Esophagus squamous epithelium (tissue), 5 donors: ENCODE data around the gene MPPE1. TPM values are rescaled to one million over a fixed set of nuclear protein-coding genes. Genes with fewer than 3 reads are reported as not detected.

ENCODE experiments used
- DNase-seq: peaks from one replicate; lab custom pipeline; 2025; lab: John Stamatoyannopoulos, UW
- H3K27ac ChIP-seq, 4 donors: fragments of 200-600 bp; sonication (generic); one replicate each; pipeline ENCODE4 v1.5.1; 2016 to 2019; ENCODE audit warnings: mild to moderate bottlenecking in 1 of 4
- H3K27me3 ChIP-seq, 4 donors: fragments of 200-600 bp; sonication (generic); 1 replicate in 3 of 4; 2 replicates in 1 of 4; pipeline versions ENCODE4 v1.5.1 to v1.6.0; 2017 to 2021; ENCODE audit warnings: antibody characterized with exemption in 1 of 4
- H3K36me3 ChIP-seq, 3 donors: fragments of 200-600 bp; sonication (generic); one replicate each; pipeline ENCODE4 v1.5.1; 2016 to 2019
- H3K4me1 ChIP-seq, 3 donors: fragments of 200-600 bp; sonication (generic); one replicate each; pipeline ENCODE4 v1.5.1; 2017 to 2019
- H3K4me3 ChIP-seq, 4 donors: fragments of 200-600 bp; sonication (generic); 1 replicate in 3 of 4; 2 replicates in 1 of 4; pipeline ENCODE4 v1.5.1; 2016 to 2019; ENCODE audit warnings: mild to moderate bottlenecking in 2 of 4, moderate library complexity in 1 of 4
- H3K9me3 ChIP-seq, 3 donors: fragments of 200-600 bp; sonication (generic); one replicate each; pipeline ENCODE4 v1.5.1; 2016 to 2019
- CTCF ChIP-seq, 6 experiments: fragments of 450-650 bp in 4 of 6; fragments of 200-600 bp in 2 of 6; sonication (generic) in 2 of 6; IDR thresholded peaks; one replicate each; pipeline ENCODE4 v1.5.1; 2016 to 2019; ENCODE audit warnings: antibody characterized with exemption in 6 of 6, mild to moderate bottlenecking in 4 of 6, moderate library complexity in 4 of 6
- POLR2A ChIP-seq, 4 donors: fragments of 450-650 bp; IDR thresholded peaks; one replicate each; pipeline ENCODE4 v1.6.1; 2017; ENCODE audit warnings: antibody characterized with exemption in 4 of 4, mild to moderate bottlenecking in 4 of 4, moderate library complexity in 3 of 4
- WGBS, 2 donors: methylation state at CpG; one replicate each; pipeline ENCODE4 v1.1.5; 2018; 5-methylcytosine and 5-hydroxymethylcytosine counted together
- intact Hi-C: fragments of 100-400 bp; cut with DNase I; formaldehyde crosslinking; loops from one replicate; pipeline ENCODE4 v1.15.0; 2022
- total RNA-seq, 4 donors: library from RNA; depleted of rRNA; stranded (reverse); fragments of >200 nt; gene quantifications; one replicate each; pipeline ENCODE4 v1.1.0, GENCODE V29; 2016
- donor health status: DM: yes; HTN: yes; CAD: no.

Gene MPPE1
- total RNA-seq, 4 donors from 2014 or later = 13.9 to 22.4 (median 15.6) TPM

- WGBS, 2 donors = 57 to 71% methylated on average over 5 of the region's 5 CpGs
- no peak overlapping the region for H3K4me3 ChIP-seq
- no peaks in the 10 kb centered on the region for H3K27me3 ChIP-seq
- H3K9me3 ChIP-seq = no peaks in the 10 kb centered on the region
- DNase-seq = no peak
- intact Hi-C loops = no loop called here
- TF ChIP-seq POLR2A (IDR thresholded peaks at IDR 0.05) = no peak
- H3K36me3 ChIP-seq = no peaks in the 10 kb centered on the region
- no peak overlapping the region for H3K27ac ChIP-seq
- no peaks in the 10 kb centered on the region for H3K4me1 ChIP-seq
These were observed 65.6 kb downstream of the MPPE1 start for GRCh38 chr18:11842562-11842961.

GRCh38 chr18:11840493-11840892 is 67.6 kb downstream of the MPPE1 start:
- intact Hi-C loops = no loop called here
- no peaks in the 10 kb centered on the region for H3K36me3 ChIP-seq
- no peak overlapping the region for H3K27ac ChIP-seq
- WGBS, 2 donors = 51 to 72% methylated on average over 6 of the region's 6 CpGs
- no peak overlapping the region for H3K4me3 ChIP-seq
- TF ChIP-seq CTCF (IDR thresholded peaks at IDR 0.05) (no peak), POLR2A (IDR thresholded peaks at IDR 0.05) (no peak)
- H3K9me3 ChIP-seq = no peaks in the 10 kb centered on the region
- no peaks in the 10 kb centered on the region for H3K4me1 ChIP-seq
- DNase-seq = no peak
- H3K27me3 ChIP-seq = no peaks in the 10 kb centered on the region

- DNase-seq = no peak
- Histone ChIP-seq H3K4me3 (no peak overlapping the region), H3K27me3 (no peaks in the 10 kb centered on the region), H3K9me3 (no peaks in the 10 kb centered on the region), H3K27ac (no peak overlapping the region), H3K4me1 (no peaks in the 10 kb centered on the region), H3K36me3 (no peaks in the 10 kb centered on the region)
- WGBS, 2 donors = 65 to 66% methylated on average over 6 of the region's 6 CpGs
- TF ChIP-seq POLR2A (IDR thresholded peaks at IDR 0.05) = no peak
- no peak for TF ChIP-seq CTCF (IDR thresholded peaks at IDR 0.05)
- intact Hi-C loops = no loop called here
These were observed 68.6 kb downstream of the MPPE1 start for GRCh38 chr18:11839556-11839955.

DNA sequence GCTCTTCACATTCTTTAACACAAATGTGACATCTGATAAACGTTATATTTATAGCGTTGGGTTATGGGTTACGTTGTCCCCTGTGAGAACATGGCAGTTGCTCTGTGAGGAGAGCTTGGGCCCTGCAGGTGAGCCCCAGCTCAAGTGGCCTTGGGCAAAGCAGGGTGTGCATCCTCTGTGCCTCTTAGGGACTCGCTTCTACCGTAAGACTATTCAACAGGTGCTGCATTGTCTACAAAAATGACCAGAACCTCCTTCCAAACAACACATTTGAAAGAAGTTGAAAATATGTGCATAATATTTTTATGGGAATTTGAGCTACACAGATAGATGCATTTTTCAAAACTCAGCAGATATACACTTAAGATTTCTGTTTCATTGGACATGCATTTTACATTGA is 73.3 kb downstream of the MPPE1 start:
- no peak for DNase-seq
- Histone ChIP-seq H3K27ac (no peak overlapping the region), H3K9me3 (no peaks in the 10 kb centered on the region), H3K36me3 (no peaks in the 10 kb centered on the region), H3K27me3 (no peaks in the 10 kb centered on the region), H3K4me1 (no peaks in the 10 kb centered on the region), H3K4me3 (no peak overlapping the region)
- TF ChIP-seq CTCF (IDR thresholded peaks at IDR 0.05) = no peak
- TF ChIP-seq POLR2A (IDR thresholded peaks at IDR 0.05) = no peak
- 76 to 84% methylated on average over 5 of the region's 5 CpGs for WGBS, 2 donors
- intact Hi-C loops = no loop called here

Other genes with a start within 250 kb of the MPPE1 start
- gene GNAL, start 219.1 kb downstream of the MPPE1 start, total RNA-seq = 10 to 100 TPM in 2 of 4 donors, 1 to 10 TPM in 2; 2.4 to 23.4 (median 7.0) TPM
- 10 to 100 TPM; 35.3 to 48.3 (median 42.3) TPM for gene CHMP1B, start 56.9 kb downstream of the MPPE1 start, total RNA-seq
- 100 to 1,000 TPM; 121 to 235 (median 164) TPM for gene IMPA2, start 73.2 kb upstream of the MPPE1 start, total RNA-seq
- under 1 TPM in 3 of 4 donors, not detected in 1; under 0.01 to 0.97 (median 0.27) TPM for gene ANKRD62, start 185.5 kb upstream of the MPPE1 start, total RNA-seq